Activated CD4-positive, alpha-beta T cell treated with anti-CD3 and anti-CD28 coated beads, Interleukin-10, Interleukin-2, amounts not matched to agents 100 ng/mL and 50 ng/mL, durations not matched to agents 16 hours and 8 hours (primary cell): ENCODE data around the gene C1orf35.

Experiments used
- DNase-seq: peaks from one replicate; pipeline ENCODE4 v3.0.0-alpha.2; 2020

The C1orf35 gene

GRCh38 chr1:228077565-228078330 lies 25.4 kb downstream of the C1orf35 start:
- DNase-seq: no peak

GRCh38 chr1:228076796-228077430 lies 26.2 kb downstream of the C1orf35 start:
- no peak for DNase-seq

GRCh38 chr1:228075801-228076271 lies 27.3 kb downstream of the C1orf35 start:
- DNase-seq: no peak

- DNase-seq: no peak
Measured at GRCh38 chr1:228074954-228075730, 28.0 kb downstream of the C1orf35 start.

GRCh38 chr1:228073857-228074545 lies 29.1 kb downstream of the C1orf35 start:
- DNase-seq: no peak

- DNase-seq: no peak
Measured at GRCh38 chr1:228073061-228073856, 29.9 kb downstream of the C1orf35 start.

GRCh38 chr1:228072658-228073043 lies 30.5 kb downstream of the C1orf35 start:
- no peak for DNase-seq

GRCh38 chr1:228071839-228072657 lies 31.1 kb downstream of the C1orf35 start:
- no peak for DNase-seq

- no peak for DNase-seq
Measured at GRCh38 chr1:228070851-228071250, 32.3 kb downstream of the C1orf35 start.

- DNase-seq: no peak
Measured at GRCh38 chr1:228070173-228070572, 33.0 kb downstream of the C1orf35 start.

GRCh38 chr1:228068359-228068758 lies 34.8 kb downstream of the C1orf35 start:
- DNase-seq: no peak

- no peak for DNase-seq
Measured at GRCh38 chr1:228066891-228067654, 36.1 kb downstream of the C1orf35 start.

GRCh38 chr1:228066416-228066815 lies 36.7 kb downstream of the C1orf35 start:
- no peak for DNase-seq

GRCh38 chr1:228065543-228066347 lies 37.4 kb downstream of the C1orf35 start:
- DNase-seq: no peak

GRCh38 chr1:228064741-228065542 lies 38.2 kb downstream of the C1orf35 start:
- DNase-seq: no peak

- DNase-seq: no peak
Measured at GRCh38 chr1:228064296-228064695, 38.8 kb downstream of the C1orf35 start.

- no peak for DNase-seq
Measured at GRCh38 chr1:228063251-228064191, 39.6 kb downstream of the C1orf35 start.
